PC-9 (cell line): Measurements from ENCODE around the gene PSMB7. TPM values are rescaled to one million over a fixed set of nuclear protein-coding genes. Genes with fewer than 3 reads are reported as not detected.

Experiments
- BruUV-seq: library from RNA; stranded (reverse); fragments of 400-500 nt; replicated peaks from 2 replicates; lab custom pipeline; 2021; lab: Mats Ljungman, UMichigan
- CTCF ChIA-PET: fragments of 300-600 bp; sonication (Branson Sonifier 250); formaldehyde crosslinking; loops from one replicate; lab custom pipeline; 2022; ENCODE audit warnings: antibody characterized with exemption; lab: Charles Lee
- POLR2A ChIA-PET: fragments of 300-600 bp; sonication (Branson Sonifier 250); formaldehyde crosslinking; loops from one replicate; lab custom pipeline; 2022; ENCODE audit warnings: antibody characterized with exemption; ENCODE audit not compliant: unreplicated experiment; lab: Charles Lee
- DNase-seq, 2 experiments: peaks; one replicate each; pipeline versions ENCODE4 v3.0.0 to v3.0.0-alpha.2; 2015 to 2022; ENCODE audit warnings: mixed read lengths in 1 of 2
- H2AFZ ChIP-seq: fragments of 200-600 bp; sonication (generic); 2 replicates; pipeline ENCODE4 v1.8.1; 2017; ENCODE audit warnings: antibody characterized with exemption
- H3F3A ChIP-seq: fragments of 200-600 bp; sonication (generic); 2 replicates; pipeline ENCODE4 v1.8.1; 2017; ENCODE audit warnings: antibody characterized with exemption, mild to moderate bottlenecking, low read depth; ENCODE audit not compliant: insufficient read depth
- H3K27ac ChIP-seq: fragments of 200-600 bp; sonication (generic); 2 replicates; pipeline ENCODE4 v1.6.1; 2016; ENCODE audit warnings: mixed run types
- H3K27me3 ChIP-seq: fragments of 200-600 bp; sonication (generic); 2 replicates; pipeline ENCODE4 v1.6.1; 2016; ENCODE audit warnings: low read depth, mixed run types; ENCODE audit not compliant: insufficient read depth
- H3K36me3 ChIP-seq: fragments of 200-600 bp; sonication (generic); 2 replicates; pipeline ENCODE4 v1.6.1; 2016; ENCODE audit warnings: low read depth, mixed run types
- H3K4me1 ChIP-seq: fragments of 200-600 bp; sonication (generic); replicated peaks from 2 replicates; pipeline ENCODE4 v1.6.1; 2016; ENCODE audit warnings: mixed run types; ENCODE audit not compliant: insufficient read depth
- H3K4me2 ChIP-seq: fragments of 200-600 bp; sonication (generic); 2 replicates; pipeline ENCODE4 v1.6.1; 2017; ENCODE audit warnings: mixed run types
- H3K4me3 ChIP-seq: fragments of 200-600 bp; sonication (generic); 2 replicates; pipeline ENCODE4 v1.6.1; 2016; ENCODE audit warnings: mixed run types
- H3K79me2 ChIP-seq: fragments of 200-600 bp; sonication (generic); 2 replicates; pipeline ENCODE4 v1.6.1; 2017; ENCODE audit warnings: low read depth, mixed run types
- H3K9me2 ChIP-seq: fragments of 200-600 bp; sonication (generic); 2 replicates; pipeline ENCODE4 v1.8.1; 2017; ENCODE audit warnings: mild to moderate bottlenecking; ENCODE audit not compliant: insufficient read depth
- H3K9me3 ChIP-seq: fragments of 200-600 bp; sonication (generic); 2 replicates; pipeline ENCODE4 v1.8.1; 2016; ENCODE audit warnings: low read depth; ENCODE audit not compliant: insufficient read depth
- H4K20me1 ChIP-seq: fragments of 200-600 bp; sonication (generic); 2 replicates; pipeline ENCODE4 v1.8.1; 2017; ENCODE audit not compliant: insufficient read depth
- EZH2 ChIP-seq: fragments of 200-600 bp; sonication (generic); IDR thresholded peaks from 2 replicates; pipeline ENCODE4 v1.8.0; 2017; ENCODE audit warnings: antibody characterized with exemption, low read depth
- intact Hi-C: fragments of 100-400 bp; cut with micrococcal nuclease; formaldehyde crosslinking; loops from one replicate; pipeline ENCODE4 v1.10.0; 2022; ENCODE audit not compliant: unreplicated experiment
- total RNA-seq: library from RNA; stranded (reverse); gene quantifications from 2 replicates; pipeline ENCODE4 v1.2.3, GENCODE V29; 2021
- TF ChIP-seq, protein P1 (sequence below): fragments of 200-600 bp; sonication (generic); conservative IDR thresholded peaks from 2 replicates; pipeline ENCODE4 v1.6.1; 2017; ENCODE audit warnings: mixed run types, antibody characterized with exemption, mild to moderate bottlenecking, moderate library complexity

Gene PSMB7
- total RNA-seq, 1 experiment from 2014 or later: 359 TPM

GRCh38 chr9:124359855-124360678 is 55.2 kb downstream of the PSMB7 start:
- Histone ChIP-seq H3K4me3 (no peak overlapping the region), H3K4me1 (no peaks in the 10 kb centered on the region), H3K27ac (no peak overlapping the region), H4K20me1 (peaks cover 92% of the 10 kb centered on the region), H3F3A (peaks cover 8% of the 10 kb centered on the region; the same call in 1 of the 2 replicates), H3K27me3 (no peaks in the 10 kb centered on the region), H3K9me2 (no peaks in the 10 kb centered on the region), H3K9me3 (no peaks in the 10 kb centered on the region), H3K36me3 (peaks cover 11% of the 10 kb centered on the region; the same call in 1 of the 2 replicates), H3K4me2 (no peak overlapping the region), H3K79me2 (peaks cover 86% of the 10 kb centered on the region), H2AFZ (no peak overlapping the region)
- no peak for DNase-seq
- TF ChIP-seq, protein P1, sequence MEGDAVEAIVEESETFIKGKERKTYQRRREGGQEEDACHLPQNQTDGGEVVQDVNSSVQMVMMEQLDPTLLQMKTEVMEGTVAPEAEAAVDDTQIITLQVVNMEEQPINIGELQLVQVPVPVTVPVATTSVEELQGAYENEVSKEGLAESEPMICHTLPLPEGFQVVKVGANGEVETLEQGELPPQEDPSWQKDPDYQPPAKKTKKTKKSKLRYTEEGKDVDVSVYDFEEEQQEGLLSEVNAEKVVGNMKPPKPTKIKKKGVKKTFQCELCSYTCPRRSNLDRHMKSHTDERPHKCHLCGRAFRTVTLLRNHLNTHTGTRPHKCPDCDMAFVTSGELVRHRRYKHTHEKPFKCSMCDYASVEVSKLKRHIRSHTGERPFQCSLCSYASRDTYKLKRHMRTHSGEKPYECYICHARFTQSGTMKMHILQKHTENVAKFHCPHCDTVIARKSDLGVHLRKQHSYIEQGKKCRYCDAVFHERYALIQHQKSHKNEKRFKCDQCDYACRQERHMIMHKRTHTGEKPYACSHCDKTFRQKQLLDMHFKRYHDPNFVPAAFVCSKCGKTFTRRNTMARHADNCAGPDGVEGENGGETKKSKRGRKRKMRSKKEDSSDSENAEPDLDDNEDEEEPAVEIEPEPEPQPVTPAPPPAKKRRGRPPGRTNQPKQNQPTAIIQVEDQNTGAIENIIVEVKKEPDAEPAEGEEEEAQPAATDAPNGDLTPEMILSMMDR: no peak
- no peak for TF ChIP-seq EZH2
- ChIA-PET CTCF (no interaction called here), POLR2A (no interaction called here)
- intact Hi-C loops: no loop called here
- no TSS peak for BruUV-seq

GRCh38 chr9:124359426-124359825 is 55.8 kb downstream of the PSMB7 start:
- ChIA-PET POLR2A (no interaction called here), CTCF (no interaction called here)
- peaks cover 11% of the 10 kb centered on the region; the same call in 1 of the 2 replicates for H3K36me3 ChIP-seq
- no TSS peak for BruUV-seq
- H3K9me3 ChIP-seq: no peaks in the 10 kb centered on the region
- no peak for TF ChIP-seq EZH2
- TF ChIP-seq, protein P1: no peak
- H2AFZ ChIP-seq: no peak overlapping the region
- no peaks in the 10 kb centered on the region for H3K4me1 ChIP-seq
- H4K20me1 ChIP-seq: peaks cover 87% of the 10 kb centered on the region
- peaks cover 8% of the 10 kb centered on the region; the same call in 1 of the 2 replicates for H3F3A ChIP-seq
- H3K27ac ChIP-seq: no peak overlapping the region
- H3K4me3 ChIP-seq: no peak overlapping the region
- no peaks in the 10 kb centered on the region for H3K9me2 ChIP-seq
- peaks cover 80% of the 10 kb centered on the region for H3K79me2 ChIP-seq
- DNase-seq: no peak
- no peaks in the 10 kb centered on the region for H3K27me3 ChIP-seq
- H3K4me2 ChIP-seq: no peak overlapping the region
- intact Hi-C loops: no loop called here

GRCh38 chr9:124358631-124359030 is 56.6 kb downstream of the PSMB7 start:
- BruUV-seq: no TSS peak
- H3K4me3 ChIP-seq: no peak overlapping the region
- H3K79me2 ChIP-seq: peaks cover 72% of the 10 kb centered on the region
- H3K27ac ChIP-seq: no peak overlapping the region
- peaks cover 14% of the 10 kb centered on the region; the same call in 1 of the 2 replicates for H3F3A ChIP-seq
- H3K9me2 ChIP-seq: no peaks in the 10 kb centered on the region
- H2AFZ ChIP-seq: no peak overlapping the region
- no peak for TF ChIP-seq EZH2
- TF ChIP-seq, protein P1: no peak
- intact Hi-C loops: no loop called here
- CTCF ChIA-PET: no interaction called here
- POLR2A ChIA-PET: interaction anchor here (0.6 kb wide), 1 partner anchor 12 kb away, joined by 3 read pairs; no protein-coding TSS in a partner anchor
- peaks cover 84% of the 10 kb centered on the region for H4K20me1 ChIP-seq
- H3K9me3 ChIP-seq: no peaks in the 10 kb centered on the region
- H3K27me3 ChIP-seq: no peaks in the 10 kb centered on the region
- H3K36me3 ChIP-seq: peaks cover 6% of the 10 kb centered on the region; the same call in 1 of the 2 replicates
- DNase-seq: no peak
- H3K4me2 ChIP-seq: no peak overlapping the region
- no peaks in the 10 kb centered on the region for H3K4me1 ChIP-seq
